ENCODE measurements around the gene LDHD. TPM values are rescaled to one million over a fixed set of nuclear protein-coding genes. Genes with fewer than 3 reads are reported as not detected.
"Not testable (repeated sequence)": the region's sequence is repeated elsewhere in the genome, so short reads cannot be mapped to it uniquely, and the experiment has no call there.

Gene LDHD
- total RNA-seq, 1 donor from 2014 or later = 10.1 TPM

DNA sequence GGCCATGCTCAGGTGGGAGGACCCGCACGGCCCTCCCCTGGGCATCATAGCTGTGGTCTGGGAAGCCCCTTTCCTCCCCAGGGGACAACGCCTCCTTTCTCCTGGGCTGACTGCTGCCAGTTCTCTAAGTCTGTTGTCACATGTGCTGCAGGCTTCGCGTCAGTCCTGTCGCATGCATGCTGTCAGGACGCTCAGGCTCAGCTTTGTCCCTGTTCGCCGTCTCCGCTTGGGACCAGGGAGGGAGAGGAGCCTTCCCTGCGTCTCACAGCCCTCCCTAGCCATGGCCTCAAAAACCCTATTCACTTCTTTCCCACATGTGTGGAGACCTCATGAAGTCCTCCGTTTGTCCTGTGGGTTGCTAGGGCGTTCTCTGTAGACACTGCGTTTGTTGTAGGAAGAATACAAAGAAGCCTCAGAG, 21.4 kb downstream of the LDHD start:
- peaks cover 0 to 6% of the 10 kb centered on the region in 2 donors for H3K36me3 ChIP-seq
- no peak for DNase-seq (ENCODE audit: extremely low spot score in 2 of 2)

DNA sequence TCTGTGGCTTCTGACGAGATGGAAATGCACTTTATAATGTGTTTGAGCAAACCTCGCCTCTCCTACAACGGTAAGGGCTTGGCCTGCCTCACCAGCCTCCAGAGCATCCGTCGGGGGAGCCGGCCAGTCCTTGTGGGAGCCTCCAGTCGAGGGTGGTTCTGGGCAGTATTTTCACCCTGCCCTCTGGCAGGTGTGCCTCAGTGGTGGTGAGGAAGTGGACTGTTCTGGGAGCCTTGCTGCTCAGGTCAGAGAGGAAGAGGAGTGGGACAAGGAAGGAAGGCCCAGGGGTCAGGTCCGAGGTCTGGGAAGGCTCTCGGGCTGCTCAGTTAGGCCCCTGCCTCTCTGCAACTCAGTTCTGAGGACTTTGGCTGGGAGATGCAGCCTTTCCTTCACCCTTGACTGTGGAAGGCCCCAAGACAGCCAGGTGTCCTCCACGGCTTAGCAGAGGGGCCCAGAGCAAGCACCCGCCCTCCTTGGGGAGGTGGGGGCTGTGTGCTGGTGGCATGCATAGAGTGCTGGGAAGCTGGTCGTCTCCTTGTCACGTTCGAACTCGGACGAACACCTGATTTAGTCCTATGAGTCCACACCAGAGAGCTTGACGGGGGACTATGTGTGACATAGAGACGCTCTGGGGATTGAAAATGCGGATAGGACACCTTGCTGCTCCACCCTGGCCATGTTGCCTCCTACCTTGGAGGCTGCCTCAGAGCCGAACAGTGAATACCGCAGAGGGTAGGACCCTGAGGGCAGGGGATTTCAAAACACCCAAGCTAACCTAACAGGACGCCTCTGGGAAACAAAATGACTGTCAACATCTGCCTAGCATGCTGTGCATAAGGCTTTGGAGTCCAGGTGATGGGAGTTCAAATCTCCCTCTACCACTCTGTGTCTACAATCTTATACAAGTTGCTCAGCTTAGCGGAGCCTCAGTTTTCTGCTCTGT, 22.7 kb downstream of the LDHD start:
- intact Hi-C loops (cut with DNase I) = no loop called here
- H3K27ac ChIP-seq = no peak overlapping the region
- H3K4me1 ChIP-seq = peaks cover 37% of the 10 kb centered on the region
- no peak overlapping the region for H3K4me3 ChIP-seq
- peaks cover 0 to 6% of the 10 kb centered on the region in 2 donors for H3K36me3 ChIP-seq
- no peaks in the 10 kb centered on the region for H3K27me3 ChIP-seq
- no peaks in the 10 kb centered on the region for H3K9me3 ChIP-seq
- no peak for TF ChIP-seq POLR2AphosphoS5 (IDR thresholded peaks at IDR 0.05; ENCODE audit: insufficient read depth in 1 of 2, low read depth in 1 of 2)
- TF ChIP-seq, protein P1, sequence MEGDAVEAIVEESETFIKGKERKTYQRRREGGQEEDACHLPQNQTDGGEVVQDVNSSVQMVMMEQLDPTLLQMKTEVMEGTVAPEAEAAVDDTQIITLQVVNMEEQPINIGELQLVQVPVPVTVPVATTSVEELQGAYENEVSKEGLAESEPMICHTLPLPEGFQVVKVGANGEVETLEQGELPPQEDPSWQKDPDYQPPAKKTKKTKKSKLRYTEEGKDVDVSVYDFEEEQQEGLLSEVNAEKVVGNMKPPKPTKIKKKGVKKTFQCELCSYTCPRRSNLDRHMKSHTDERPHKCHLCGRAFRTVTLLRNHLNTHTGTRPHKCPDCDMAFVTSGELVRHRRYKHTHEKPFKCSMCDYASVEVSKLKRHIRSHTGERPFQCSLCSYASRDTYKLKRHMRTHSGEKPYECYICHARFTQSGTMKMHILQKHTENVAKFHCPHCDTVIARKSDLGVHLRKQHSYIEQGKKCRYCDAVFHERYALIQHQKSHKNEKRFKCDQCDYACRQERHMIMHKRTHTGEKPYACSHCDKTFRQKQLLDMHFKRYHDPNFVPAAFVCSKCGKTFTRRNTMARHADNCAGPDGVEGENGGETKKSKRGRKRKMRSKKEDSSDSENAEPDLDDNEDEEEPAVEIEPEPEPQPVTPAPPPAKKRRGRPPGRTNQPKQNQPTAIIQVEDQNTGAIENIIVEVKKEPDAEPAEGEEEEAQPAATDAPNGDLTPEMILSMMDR (IDR thresholded peaks at IDR 0.05) = no peak
- peak in 1 of 2 donors; percentile 89 for DNase-seq (ENCODE audit: extremely low spot score in 2 of 2)

More for the DNA sequence above, 21.4 kb downstream of the LDHD start:
- TF ChIP-seq POLR2A (IDR thresholded peaks at IDR 0.05) (no peak), POLR2AphosphoS5 (IDR thresholded peaks at IDR 0.05; ENCODE audit: insufficient read depth in 1 of 2, low read depth in 1 of 2) (no peak)
- TF ChIP-seq, protein P1 (IDR thresholded peaks at IDR 0.05) = no peak
- intact Hi-C loops (cut with DNase I) = no loop called here
- Histone ChIP-seq H3K27me3 (no peaks in the 10 kb centered on the region), H3K4me3 (no peak overlapping the region), H3K27ac (no peak overlapping the region), H3K4me1 (peaks cover 46% of the 10 kb centered on the region), H3K9me3 (no peaks in the 10 kb centered on the region)

DNA sequence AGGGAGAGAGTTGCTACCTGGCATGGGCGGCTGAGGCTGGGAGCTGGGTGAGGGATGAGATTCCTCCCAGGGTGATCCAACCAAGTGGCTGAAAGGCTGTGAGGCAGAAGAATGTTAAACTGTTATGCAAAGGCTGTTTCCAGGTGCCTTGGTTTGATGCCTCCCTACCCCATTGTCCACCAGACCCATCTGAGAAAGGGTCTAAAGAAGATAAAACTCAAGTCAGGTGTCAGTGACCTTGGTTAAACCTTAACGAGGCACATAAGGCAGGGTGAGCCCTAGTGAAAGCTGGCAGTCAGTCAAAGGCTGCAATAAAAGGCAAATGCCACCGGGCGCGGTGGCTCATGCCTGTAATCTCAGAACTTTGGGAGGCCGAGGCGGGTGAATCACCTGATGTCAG, 23.8 kb downstream of the LDHD start:
- no peaks in the 10 kb centered on the region for H3K27me3 ChIP-seq
- TF ChIP-seq, protein P1 (IDR thresholded peaks at IDR 0.05) = no peak
- no peak for TF ChIP-seq POLR2A (IDR thresholded peaks at IDR 0.05)
- TF ChIP-seq POLR2AphosphoS5 (IDR thresholded peaks at IDR 0.05; ENCODE audit: insufficient read depth in 1 of 2, low read depth in 1 of 2) = no peak
- no peak overlapping the region for H3K27ac ChIP-seq
- peaks cover 42% of the 10 kb centered on the region for H3K4me1 ChIP-seq
- intact Hi-C loops (cut with DNase I) = no loop called here
- peaks cover 0 to 6% of the 10 kb centered on the region in 2 donors for H3K36me3 ChIP-seq
- no peak for DNase-seq (ENCODE audit: extremely low spot score in 2 of 2)
- no peak overlapping the region for H3K4me3 ChIP-seq
- no peaks in the 10 kb centered on the region for H3K9me3 ChIP-seq

DNA sequence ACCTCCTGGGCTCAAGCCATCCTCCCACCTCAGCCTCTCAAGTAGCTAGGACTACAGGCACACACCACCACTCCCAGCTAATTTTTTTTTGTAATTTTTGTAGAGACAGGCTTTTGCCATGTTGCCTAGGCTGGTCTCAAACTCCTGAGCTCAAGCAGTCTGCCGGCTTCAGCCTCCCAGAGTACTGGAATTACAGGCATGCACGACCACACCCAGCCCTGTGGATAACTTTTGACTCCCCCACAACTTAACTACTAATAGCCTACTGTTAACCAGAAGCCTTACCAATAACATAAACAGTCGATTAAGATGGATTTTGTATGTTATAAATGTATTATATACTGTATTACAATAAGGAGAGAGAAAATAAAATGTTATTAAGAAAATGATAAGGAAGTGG, 25.0 kb downstream of the LDHD start:
- H3K9me3 ChIP-seq; H3K27ac ChIP-seq; H3K36me3 ChIP-seq; H3K27me3 ChIP-seq; H3K4me3 ChIP-seq; DNase-seq (ENCODE audit: extremely low spot score in 2 of 2); intact Hi-C loops (cut with DNase I): not testable (repeated sequence)
- H3K4me1 ChIP-seq = peaks cover 42% of the 10 kb centered on the region

DNA sequence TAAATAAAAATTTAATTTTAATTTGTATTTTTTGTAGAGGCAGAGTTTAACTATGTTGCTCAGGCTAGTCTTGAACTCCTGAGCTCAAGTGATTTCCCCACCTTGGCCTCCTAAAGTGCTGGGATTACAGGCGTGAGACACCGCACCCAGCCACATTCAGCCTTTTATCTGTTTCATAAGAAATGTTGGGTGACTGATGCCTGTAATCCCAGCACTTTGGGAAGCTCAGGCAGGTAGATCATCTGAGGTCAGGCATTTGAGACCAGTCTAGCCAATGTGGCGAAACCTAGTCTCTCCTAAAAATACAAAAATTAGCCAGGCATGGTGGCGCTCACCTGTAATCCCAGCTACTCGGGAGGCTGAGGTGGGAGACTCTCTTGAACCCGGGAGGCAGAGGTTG, 25.7 kb downstream of the LDHD start:
- H3K36me3 ChIP-seq; H3K27ac ChIP-seq; DNase-seq (ENCODE audit: extremely low spot score in 2 of 2); H3K9me3 ChIP-seq; H3K27me3 ChIP-seq; H3K4me3 ChIP-seq; intact Hi-C loops (cut with DNase I): not testable (repeated sequence)
- peaks cover 37% of the 10 kb centered on the region for H3K4me1 ChIP-seq

DNA sequence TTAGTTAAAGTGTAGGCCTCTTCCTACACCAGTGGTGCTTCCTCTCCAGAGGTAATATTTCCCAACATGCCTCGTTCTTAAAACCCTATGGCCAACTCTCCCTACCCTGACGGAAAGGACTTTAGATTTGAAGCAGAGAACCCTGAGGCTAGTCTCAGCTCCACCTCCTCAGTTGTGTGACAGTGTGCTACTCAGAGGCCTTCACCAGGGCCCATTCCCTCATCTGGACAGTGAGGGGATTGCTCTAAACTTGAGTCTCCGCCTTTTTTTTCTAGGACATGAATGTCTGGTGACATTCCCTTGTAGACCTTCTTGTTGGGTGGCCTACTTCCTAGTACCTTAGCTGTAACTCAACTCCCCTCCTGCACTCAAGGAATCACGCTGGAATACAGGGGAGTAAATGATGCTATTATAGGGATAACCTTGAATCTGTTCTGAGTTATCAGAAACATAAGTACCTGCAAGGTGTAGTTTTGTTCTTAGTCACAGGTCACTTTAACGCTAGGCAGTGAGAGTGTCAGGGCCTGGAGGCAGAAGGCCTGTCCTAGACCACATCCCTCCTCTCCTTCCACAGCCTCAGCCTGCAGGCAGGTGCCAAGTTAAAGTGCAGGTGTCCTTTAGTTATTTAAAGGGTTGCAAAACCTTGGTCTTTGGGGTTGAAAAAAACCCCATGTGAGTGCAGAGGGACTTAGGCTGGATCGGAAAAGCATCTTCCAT, 26.9 kb downstream of the LDHD start:
- Histone ChIP-seq H3K36me3 (peaks cover 0 to 6% of the 10 kb centered on the region in 2 donors), H3K4me1 (peaks cover 39% of the 10 kb centered on the region), H3K9me3 (no peaks in the 10 kb centered on the region), H3K27ac (no peak overlapping the region), H3K4me3 (no peak overlapping the region), H3K27me3 (no peaks in the 10 kb centered on the region)
- TF ChIP-seq, protein P1 (IDR thresholded peaks at IDR 0.05) = no peak
- TF ChIP-seq POLR2A (IDR thresholded peaks at IDR 0.05) = no peak
- TF ChIP-seq POLR2AphosphoS5 (IDR thresholded peaks at IDR 0.05; ENCODE audit: insufficient read depth in 1 of 2, low read depth in 1 of 2) = no peak
- DNase-seq (ENCODE audit: extremely low spot score in 2 of 2) = no peak
- intact Hi-C loops (cut with DNase I) = no loop called here

Data from vagina (tissue), 2 donors.